ENCODE data around the gene EFCAB11. TPM values are rescaled to one million over a fixed set of nuclear protein-coding genes. Genes with fewer than 3 reads are reported as not detected.

EFCAB11 gene
- total RNA-seq, 1 experiment from 2014 or later: 10.6 TPM

GRCh38 chr14:89807151-89807550, 147.4 kb downstream of the EFCAB11 start:
- H3K36me3 Mint-ChIP-seq (ENCODE audit: insufficient read depth, unreplicated experiment): no peaks in the 10 kb centered on the region
- no peak overlapping the region for H3K4me3 Mint-ChIP-seq (ENCODE audit: unreplicated experiment)
- DNase-seq (ENCODE audit: unreplicated experiment): no peak
- H3K9me3 Mint-ChIP-seq (ENCODE audit: unreplicated experiment): no peaks in the 10 kb centered on the region
- ChIA-PET CTCF (interaction anchor here (0.6 kb wide), 1 partner anchor 93 kb away, joined by 3 read pairs; no protein-coding TSS in a partner anchor), POLR2A (interaction anchor here (2.1 kb wide), 1 partner anchor 11 kb away, joined by 5 read pairs; no protein-coding TSS in a partner anchor)
- intact Hi-C loops (cut with micrococcal nuclease): no loop called here
- no peaks in the 10 kb centered on the region for H3K4me1 Mint-ChIP-seq (ENCODE audit: insufficient read depth, unreplicated experiment)
- no peak for TF ChIP-seq CTCF (IDR thresholded peaks at IDR 0.05; ENCODE audit: unreplicated experiment)
- H3K27me3 Mint-ChIP-seq (ENCODE audit: insufficient read depth, unreplicated experiment): no peaks in the 10 kb centered on the region
- H3K27ac Mint-ChIP-seq (ENCODE audit: low read depth, unreplicated experiment): no peak overlapping the region
- BruUV-seq (replicated peaks): no TSS peak

GRCh38 chr14:89806451-89806850, 148.1 kb downstream of the EFCAB11 start:
- Mint-ChIP-seq H3K4me1 (ENCODE audit: insufficient read depth, unreplicated experiment) (peaks cover under 1% of the 10 kb centered on the region), H3K4me3 (ENCODE audit: unreplicated experiment) (no peak overlapping the region), H3K36me3 (ENCODE audit: insufficient read depth, unreplicated experiment) (no peaks in the 10 kb centered on the region), H3K27me3 (ENCODE audit: insufficient read depth, unreplicated experiment) (no peaks in the 10 kb centered on the region), H3K27ac (ENCODE audit: low read depth, unreplicated experiment) (peak overlapping the region; percentile 39), H3K9me3 (ENCODE audit: unreplicated experiment) (no peaks in the 10 kb centered on the region)
- no peak for DNase-seq (ENCODE audit: unreplicated experiment)
- POLR2A ChIA-PET: interaction anchor here (2.1 kb wide), 1 partner anchor 11 kb away, joined by 5 read pairs; no protein-coding TSS in a partner anchor
- intact Hi-C loops (cut with micrococcal nuclease): no loop called here
- no peak for TF ChIP-seq CTCF (IDR thresholded peaks at IDR 0.05; ENCODE audit: unreplicated experiment)
- no TSS peak for BruUV-seq (replicated peaks)
- CTCF ChIA-PET: interaction anchor here (0.6 kb wide), 1 partner anchor 94 kb away, joined by 3 read pairs; no protein-coding TSS in a partner anchor

GRCh38 chr14:89805501-89805900, 149.0 kb downstream of the EFCAB11 start:
- Mint-ChIP-seq H3K27me3 (ENCODE audit: insufficient read depth, unreplicated experiment) (no peaks in the 10 kb centered on the region), H3K36me3 (ENCODE audit: insufficient read depth, unreplicated experiment) (no peaks in the 10 kb centered on the region), H3K4me1 (ENCODE audit: insufficient read depth, unreplicated experiment) (peaks cover 7% of the 10 kb centered on the region), H3K4me3 (ENCODE audit: unreplicated experiment) (no peak overlapping the region), H3K9me3 (ENCODE audit: unreplicated experiment) (no peaks in the 10 kb centered on the region), H3K27ac (ENCODE audit: low read depth, unreplicated experiment) (no peak overlapping the region)
- DNase-seq (ENCODE audit: unreplicated experiment): no peak
- no TSS peak for BruUV-seq (replicated peaks)
- intact Hi-C loops (cut with micrococcal nuclease): no loop called here
- TF ChIP-seq CTCF (IDR thresholded peaks at IDR 0.05; ENCODE audit: unreplicated experiment): no peak
- ChIA-PET POLR2A (no interaction called here), CTCF (interaction anchor here (0.8 kb wide), 1 partner anchor 30 kb away, joined by 4 read pairs; no protein-coding TSS in a partner anchor)

GRCh38 chr14:89803542-89803941, 151.0 kb downstream of the EFCAB11 start:
- Mint-ChIP-seq H3K27me3 (ENCODE audit: insufficient read depth, unreplicated experiment) (no peaks in the 10 kb centered on the region), H3K27ac (ENCODE audit: low read depth, unreplicated experiment) (no peak overlapping the region), H3K9me3 (ENCODE audit: unreplicated experiment) (no peaks in the 10 kb centered on the region), H3K4me1 (ENCODE audit: insufficient read depth, unreplicated experiment) (peaks cover 7% of the 10 kb centered on the region), H3K36me3 (ENCODE audit: insufficient read depth, unreplicated experiment) (no peaks in the 10 kb centered on the region), H3K4me3 (ENCODE audit: unreplicated experiment) (no peak overlapping the region)
- BruUV-seq (replicated peaks): no TSS peak
- POLR2A ChIA-PET: no interaction called here
- intact Hi-C loops (cut with micrococcal nuclease): no loop called here
- DNase-seq (ENCODE audit: unreplicated experiment): no peak
- CTCF ChIA-PET: no interaction called here
- TF ChIP-seq CTCF (IDR thresholded peaks at IDR 0.05; ENCODE audit: unreplicated experiment): no peak
